Stimulated activated CD8-positive, alpha-beta memory T cell treated with anti-CD3 and anti-CD28 coated beads, Interleukin-12 subunit alpha, Interleukin-12 subunit beta, amount 100 ng/mL, for 24 hours (primary cell): Measurements from ENCODE around the gene ZNF365.

Experiments
- DNase-seq: peaks from one replicate; pipeline ENCODE4 v3.0.0-alpha.2; 2020; ENCODE audit errors: extremely low read depth

The ZNF365 gene

GRCh38 chr10:62422068-62422590 lies 48.0 kb downstream of the ZNF365 start:
- DNase-seq: no peak

GRCh38 chr10:62424026-62424425 lies 49.9 kb downstream of the ZNF365 start:
- DNase-seq: no peak

- no peak for DNase-seq
Observed at GRCh38 chr10:62426086-62426485, 51.9 kb downstream of the ZNF365 start.

GRCh38 chr10:62426600-62426999 lies 52.4 kb downstream of the ZNF365 start:
- DNase-seq: no peak

- no peak for DNase-seq
Observed at GRCh38 chr10:62430881-62431280, 56.7 kb downstream of the ZNF365 start.

- DNase-seq: peak; percentile 20
Observed at GRCh38 chr10:62433181-62433692, 59.1 kb downstream of the ZNF365 start.

- DNase-seq: no peak
Observed at GRCh38 chr10:62433901-62434300, 59.7 kb downstream of the ZNF365 start.

GRCh38 chr10:62437696-62438095 lies 63.5 kb downstream of the ZNF365 start:
- DNase-seq: no peak

GRCh38 chr10:62442006-62442405 lies 67.8 kb downstream of the ZNF365 start:
- DNase-seq: no peak

- DNase-seq: no peak
Observed at GRCh38 chr10:62442894-62443669, 68.9 kb downstream of the ZNF365 start.

- no peak for DNase-seq
Observed at GRCh38 chr10:62443866-62444265, 69.7 kb downstream of the ZNF365 start.

- DNase-seq: no peak
Observed at GRCh38 chr10:62446627-62447026, 72.5 kb downstream of the ZNF365 start.

GRCh38 chr10:62450912-62451610 lies 76.9 kb downstream of the ZNF365 start:
- DNase-seq: no peak

GRCh38 chr10:62451611-62451975 lies 77.4 kb downstream of the ZNF365 start:
- no peak for DNase-seq
